HG03469 (cell line): ENCODE data around the gene DKKL1.
A peak's percentile ranks its signal among the peaks of the same experiment; 100 is the strongest.

Experiments used
- ATAC-seq: cut with Tn5 transposase; IDR thresholded peaks from one replicate; pipeline ENCODE4 v1.9.1; 2021; ENCODE audit warnings: mild to moderate bottlenecking, moderate library complexity, moderate number of reproducible peaks; ENCODE audit not compliant: unreplicated experiment

DKKL1 gene

DNA sequence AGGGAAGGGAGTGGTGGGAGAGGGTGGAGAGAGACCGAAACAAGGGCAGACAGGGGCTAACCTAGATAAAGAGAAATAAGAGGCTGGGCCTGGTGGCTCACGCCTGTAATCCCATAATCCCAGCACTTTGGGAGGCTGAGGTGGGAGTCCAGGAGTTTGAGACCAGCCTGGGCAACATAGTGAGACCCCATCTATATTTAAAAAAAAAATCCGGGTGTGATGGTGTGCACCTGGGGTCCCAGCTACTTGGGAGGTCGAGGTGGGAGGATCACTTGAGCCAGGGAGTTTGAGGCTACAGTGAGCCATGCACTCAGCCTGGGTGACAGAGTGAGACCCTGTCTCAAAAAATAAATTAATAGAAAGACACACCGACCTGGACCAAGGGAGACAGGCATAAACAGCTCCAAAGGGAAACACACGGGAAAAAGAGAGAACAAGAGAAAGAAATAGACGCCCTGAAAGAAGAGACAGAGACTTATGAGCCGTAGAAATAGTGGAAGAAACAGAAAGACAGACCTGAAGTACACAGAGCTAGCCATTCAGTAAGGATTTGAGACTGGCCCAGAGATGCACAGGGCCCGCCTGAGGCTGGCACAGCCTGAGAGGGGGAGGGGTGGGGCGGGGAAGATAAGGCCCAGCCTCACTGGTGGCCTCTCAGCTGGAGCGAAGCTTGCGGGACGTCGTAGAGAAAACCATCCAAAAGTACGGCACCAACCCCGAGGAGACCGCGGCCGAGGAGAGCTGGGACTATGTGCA, 26.2 kb upstream of the DKKL1 start:
- ATAC-seq = no peak

DNA sequence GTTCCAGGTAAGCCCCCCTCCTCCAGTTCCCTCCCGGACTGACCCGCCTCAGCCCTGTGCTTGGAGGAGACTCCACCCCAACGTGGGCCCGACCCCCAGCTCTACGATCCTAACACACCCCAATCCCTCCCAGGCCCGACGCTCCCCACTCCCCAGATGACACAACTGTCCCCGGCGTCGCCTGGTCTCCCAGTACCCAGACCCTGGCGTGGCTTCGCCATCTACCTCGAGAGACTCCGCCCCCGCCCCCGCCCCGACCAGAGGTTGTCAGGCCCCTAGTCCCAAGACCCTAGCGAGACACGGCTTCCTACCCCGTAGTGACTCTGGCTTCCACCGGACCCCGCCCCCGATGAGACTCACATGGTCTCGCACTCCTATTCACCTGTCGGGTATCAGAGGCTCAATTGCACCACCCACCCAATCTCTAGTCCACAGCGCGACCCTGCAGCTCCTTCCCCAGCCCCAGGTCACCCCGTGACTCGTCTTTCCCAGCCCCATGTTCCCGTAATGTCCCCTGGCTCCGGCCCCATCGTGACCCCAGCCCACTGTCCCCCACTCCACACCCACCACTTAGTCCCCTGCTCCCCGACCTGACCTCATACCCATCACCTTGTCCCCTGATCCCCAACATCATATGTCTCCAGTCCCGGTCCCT, 25.5 kb upstream of the DKKL1 start:
- no peak for ATAC-seq

DNA sequence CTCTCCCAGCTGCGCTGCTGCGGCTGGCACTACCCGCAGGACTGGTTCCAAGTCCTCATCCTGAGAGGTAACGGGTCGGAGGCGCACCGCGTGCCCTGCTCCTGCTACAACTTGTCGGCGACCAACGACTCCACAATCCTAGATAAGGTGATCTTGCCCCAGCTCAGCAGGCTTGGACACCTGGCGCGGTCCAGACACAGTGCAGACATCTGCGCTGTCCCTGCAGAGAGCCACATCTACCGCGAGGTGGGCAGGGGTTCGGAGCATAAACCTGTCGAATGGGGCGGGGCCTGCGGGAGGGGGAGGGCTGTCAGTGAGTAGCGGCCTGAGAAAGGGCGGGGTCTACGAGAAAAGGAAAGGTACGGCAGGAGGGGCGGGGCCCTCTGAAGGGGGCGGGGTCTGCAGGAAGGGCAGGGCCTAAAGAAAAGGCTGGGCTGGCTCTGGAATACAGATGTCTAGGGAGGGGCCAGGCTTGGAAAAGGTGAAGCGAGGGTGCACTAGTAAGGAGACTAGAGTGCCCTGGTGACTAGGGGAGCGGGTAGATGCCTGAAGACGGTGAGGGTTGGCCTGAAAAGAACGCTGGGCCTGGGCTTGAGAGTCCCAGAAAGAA, 24.9 kb upstream of the DKKL1 start:
- no peak for ATAC-seq

DNA sequence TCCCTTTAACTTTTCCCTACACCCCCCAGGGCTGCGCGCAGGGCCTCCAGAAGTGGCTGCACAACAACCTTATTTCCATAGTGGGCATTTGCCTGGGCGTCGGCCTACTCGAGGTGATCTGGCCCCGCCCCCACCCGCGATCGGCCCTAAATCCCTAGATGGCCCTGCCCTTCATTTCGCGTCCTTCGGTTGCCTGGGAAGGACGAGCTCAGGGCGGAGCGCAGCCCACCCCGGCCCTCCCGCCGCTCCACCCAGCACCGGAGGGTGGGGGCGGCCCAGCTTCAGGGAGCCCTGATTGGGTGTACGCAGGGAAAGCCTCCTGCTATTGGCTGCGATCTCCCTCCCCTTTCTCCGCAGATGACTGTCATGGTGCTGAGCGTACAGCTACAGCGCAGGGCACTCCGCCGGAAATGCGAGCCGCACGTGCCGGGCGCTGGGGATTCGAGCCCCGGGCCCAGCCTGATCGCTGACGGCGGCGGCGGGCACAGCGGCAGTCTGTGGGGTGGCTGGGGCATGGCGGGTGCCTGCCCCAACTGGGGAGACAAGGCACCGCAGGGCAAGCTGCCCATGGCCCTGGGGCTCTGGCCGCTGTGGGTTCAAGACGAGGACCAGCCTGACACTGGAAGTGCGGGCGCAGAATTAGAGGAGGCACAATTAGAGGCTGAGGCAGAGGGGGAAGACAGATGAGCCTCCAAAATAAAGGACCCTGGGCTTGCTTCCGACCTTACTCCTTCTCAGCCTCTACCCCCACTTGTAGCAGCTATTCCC, 24.2 kb upstream of the DKKL1 start:
- ATAC-seq = no peak

DNA sequence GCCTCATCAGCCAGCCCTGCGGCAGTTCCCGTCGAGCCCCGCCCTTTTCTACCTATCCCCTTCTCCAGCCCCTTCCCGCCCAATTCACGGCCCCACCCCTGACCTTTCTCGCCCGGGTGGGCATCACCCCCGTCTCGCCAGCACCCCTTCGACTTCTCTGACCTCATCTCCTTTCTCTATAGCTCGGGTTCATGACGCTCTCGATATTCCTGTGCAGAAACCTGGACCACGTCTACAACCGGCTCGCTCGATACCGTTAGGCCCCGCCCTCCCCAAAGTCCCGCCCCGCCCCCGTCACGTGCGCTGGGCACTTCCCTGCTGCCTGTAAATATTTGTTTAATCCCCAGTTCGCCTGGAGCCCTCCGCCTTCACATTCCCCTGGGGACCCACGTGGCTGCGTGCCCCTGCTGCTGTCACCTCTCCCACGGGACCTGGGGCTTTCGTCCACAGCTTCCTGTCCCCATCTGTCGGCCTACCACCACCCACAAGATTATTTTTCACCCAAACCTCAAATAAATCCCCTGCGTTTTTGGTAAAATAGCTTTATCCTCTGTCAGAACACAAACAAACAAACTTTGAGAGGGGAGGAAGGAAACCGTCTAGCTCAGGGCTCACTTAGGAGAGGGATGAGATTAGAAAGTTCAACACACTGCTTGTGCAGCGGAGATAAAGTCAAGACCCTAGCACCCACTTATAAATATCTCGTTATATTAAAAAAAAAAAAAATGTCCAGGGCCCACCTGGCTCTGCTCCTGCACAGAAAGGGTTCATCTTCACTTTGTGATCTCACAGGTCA, 23.4 kb upstream of the DKKL1 start:
- ATAC-seq = peak; percentile 47

DNA sequence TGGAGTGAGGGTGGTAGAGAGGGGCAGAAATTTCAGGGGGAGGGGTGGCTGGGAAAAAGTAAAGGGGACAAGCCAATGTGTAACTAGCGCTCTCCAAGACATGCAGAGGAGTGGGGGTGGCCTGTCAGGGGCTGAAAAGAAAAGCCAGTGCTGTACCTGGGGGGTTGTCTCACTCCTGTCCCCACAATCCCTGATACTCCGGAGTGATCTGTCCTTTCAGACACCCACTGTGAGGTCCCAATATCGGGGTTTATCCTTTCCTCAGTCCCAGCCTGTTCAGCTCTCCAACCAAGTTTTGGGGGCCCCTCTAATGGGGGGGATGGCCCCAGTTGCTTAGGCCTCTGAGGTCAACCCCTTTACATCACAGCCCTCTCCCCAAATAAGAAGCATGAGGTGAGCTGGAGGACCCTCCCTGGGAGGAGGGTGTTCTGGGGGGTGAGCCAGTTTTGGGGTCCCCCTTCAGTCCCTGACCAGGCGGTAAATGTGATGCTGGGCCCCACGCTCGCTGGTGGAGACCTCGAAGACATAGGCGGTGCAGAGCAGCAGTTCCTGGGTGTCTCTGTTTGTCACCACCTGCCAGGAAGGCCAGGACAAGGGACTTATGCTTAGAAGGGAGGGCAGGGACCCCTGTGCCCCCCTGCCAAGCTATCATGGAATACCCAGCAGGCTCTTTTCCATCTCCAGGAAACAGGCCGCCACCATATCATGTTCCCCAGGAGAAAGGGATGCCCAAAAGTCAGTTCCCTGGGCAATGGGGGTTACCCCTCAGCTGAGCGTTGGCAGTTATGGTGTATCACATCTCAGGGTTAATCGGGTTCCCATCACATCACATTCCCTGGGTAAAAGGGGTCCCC, 22.6 kb upstream of the DKKL1 start:
- ATAC-seq = no peak

DNA sequence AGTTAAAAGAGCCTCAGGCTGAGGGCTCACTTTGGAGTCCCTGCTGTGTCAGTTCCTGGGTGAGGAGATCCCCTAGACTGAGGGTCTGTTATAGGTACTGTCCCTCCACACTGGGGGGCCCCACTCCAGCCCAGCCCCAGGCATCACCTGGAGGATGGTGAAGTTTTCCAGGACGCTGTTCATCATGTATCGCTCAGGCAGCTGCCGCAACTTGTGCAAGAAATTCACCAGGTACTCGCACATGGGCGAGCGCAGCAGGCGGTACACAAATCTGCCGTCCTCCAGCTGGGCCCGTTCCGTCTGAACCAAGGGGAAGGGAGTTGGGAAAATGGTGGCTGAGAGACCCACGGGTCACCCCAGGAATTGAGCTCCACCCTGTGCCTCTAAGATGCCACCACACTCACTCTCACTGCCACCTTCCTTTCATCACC, 21.4 kb upstream of the DKKL1 start:
- no peak for ATAC-seq

DNA sequence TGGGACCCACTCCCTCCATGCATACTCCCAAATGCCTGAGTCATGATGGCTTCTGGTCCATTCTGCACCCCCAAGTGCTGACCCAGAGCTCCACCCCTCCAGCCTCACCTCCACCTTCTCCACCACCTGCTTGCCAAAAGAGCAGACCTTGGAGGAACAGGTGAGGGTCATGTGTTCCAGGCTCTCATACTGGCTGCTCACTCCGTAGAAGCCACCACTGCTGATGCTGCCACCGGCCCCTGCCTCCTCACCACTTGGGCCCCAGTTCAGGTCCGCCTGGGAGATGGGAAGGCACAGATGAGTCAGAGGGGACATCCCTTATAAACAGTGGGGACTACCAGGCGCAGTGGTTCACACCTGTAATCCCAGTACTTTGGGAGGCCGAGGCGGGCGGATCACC, 20.6 kb upstream of the DKKL1 start:
- ATAC-seq = no peak

DNA sequence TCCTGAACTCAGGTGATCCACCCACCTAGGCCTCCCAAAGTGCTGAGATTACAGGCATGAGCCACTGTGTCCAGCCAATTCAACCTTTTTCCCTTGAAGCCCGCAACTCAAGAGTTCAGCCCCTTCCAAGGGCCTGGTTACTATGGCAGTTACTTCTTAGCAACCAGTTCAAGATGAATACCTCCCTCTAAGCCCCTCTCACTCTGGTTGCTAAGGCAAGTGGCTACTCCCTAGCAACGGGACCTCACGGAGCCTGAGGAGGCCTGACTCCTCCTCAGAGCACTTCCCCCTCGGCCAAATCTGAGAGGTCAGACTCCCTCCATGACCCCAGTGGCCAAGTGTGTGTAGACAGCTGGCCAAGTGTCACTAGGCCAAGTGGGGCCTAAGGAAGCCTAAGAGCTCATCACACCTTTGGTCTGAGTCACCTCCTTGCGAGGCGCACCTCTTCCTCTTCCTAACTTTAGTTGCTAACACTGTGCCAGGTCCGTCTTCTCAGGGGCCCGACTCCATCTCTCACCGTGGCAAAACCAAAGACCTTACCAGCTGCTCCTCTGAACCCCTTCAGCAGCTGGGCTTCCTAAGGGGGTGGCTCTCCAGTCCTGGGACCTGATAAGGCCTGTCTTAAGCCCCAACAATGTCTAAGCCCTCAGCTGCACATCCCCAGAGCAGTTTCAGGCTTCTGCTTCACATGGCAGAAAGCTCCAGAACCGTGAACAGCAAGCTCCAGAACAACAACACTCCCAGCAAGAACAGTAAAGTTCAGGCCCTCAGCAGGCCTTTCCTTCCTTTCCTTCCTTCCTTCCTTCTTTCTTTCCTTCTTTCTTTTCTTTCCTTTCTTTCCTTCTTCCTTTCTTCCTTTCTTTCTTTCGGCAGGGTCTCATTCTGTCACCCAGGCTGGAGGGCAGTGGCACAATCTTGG, 18.9 kb upstream of the DKKL1 start:
- no peak for ATAC-seq

DNA sequence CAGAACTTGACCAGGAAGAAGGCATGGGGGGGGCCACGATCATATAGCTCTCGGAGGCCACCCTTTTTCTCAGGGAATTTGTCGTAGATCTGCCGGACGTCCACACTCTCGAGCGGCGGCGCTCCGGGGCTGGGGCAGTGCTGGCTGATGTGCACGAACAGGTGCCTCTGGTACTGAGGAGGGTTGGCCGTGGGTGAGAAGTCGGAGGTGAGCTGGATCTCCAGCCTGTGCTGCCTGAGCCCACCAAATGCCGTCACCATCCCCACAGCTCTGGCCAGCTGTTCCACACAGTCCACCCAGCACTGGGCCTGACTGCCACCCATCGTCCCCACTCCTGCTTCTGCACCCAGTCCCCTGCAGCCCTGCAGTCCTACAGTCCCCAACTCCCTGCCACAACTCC, 16.5 kb upstream of the DKKL1 start:
- no peak for ATAC-seq

DNA sequence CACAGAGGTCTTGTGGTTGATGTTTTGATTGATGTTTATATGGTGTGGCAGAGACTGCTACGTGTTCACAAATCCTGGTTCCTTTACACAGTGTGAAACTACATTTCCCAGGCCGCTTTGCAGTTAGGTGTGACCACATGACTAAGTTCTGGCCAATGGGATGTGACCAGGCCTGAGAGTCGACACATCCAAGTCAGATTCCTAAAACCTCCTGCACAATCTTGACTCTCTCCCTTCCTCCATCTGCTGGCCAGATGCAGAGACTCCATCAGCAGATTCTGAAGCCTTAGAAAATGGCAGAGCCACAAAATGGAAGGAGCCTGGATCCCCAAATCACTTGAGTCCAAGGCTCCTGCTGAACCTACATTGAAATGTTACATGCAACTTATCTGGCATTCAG, 15.8 kb upstream of the DKKL1 start:
- no peak for ATAC-seq

DNA sequence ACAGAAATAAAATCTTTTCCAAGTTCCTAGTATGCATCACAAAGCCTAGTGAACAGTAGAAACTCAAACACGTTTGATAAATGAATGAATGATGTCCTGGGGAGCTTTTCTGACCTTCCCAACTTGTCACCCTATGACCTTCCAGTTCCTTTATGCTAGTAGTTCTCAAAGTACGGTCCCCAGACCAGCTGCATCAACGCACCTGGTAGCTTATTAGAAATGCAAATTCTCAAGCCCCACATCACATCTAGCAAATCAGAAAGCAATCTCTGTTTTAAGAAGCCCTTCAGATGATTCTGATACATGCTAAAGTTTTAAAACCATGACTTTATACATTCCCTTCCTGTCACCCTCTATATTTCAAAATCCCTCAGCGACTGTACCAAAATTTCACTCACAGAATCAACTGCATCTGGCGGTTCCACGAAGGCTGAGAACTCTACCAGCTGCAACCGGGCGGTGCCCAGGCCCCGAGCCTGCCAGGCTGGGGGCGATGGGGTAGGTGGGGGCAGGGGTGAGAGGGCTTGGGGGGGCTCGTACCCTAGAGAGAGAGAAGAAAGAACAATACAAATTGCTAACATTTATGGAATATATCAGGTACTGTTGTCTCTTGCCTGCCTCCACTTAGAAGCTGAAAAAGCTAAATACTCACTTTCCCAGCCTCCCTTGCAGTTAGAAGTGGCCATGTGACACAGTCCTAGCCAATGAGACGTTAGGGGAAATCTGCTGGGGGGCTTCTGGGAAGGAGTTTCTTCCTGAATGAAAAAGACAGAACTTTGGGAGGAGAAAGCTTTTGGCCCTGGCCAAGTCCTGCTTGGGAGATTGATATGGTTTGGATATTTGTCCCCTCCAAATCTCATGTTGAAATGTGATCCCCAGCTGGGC, 15.1 kb upstream of the DKKL1 start:
- ATAC-seq = no peak

DNA sequence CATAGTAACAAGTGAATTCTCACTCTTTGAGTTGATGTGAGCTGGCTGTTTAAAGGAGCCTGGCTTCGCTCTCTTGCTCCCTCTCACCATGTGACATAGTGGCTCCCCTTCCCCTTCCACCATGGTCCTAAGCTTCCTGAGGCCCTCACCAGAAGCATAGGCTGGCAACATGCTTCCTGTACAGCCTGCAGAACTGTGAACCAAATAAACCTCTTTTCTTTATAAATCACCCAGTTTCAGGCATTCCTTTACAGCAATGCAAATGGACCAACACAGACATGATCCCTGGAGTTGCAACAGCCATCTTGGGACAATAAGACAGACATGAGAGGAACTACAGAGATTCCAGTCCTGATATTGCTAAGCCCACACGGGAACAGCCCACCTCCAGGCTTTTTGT, 14.1 kb upstream of the DKKL1 start:
- no peak for ATAC-seq

DNA sequence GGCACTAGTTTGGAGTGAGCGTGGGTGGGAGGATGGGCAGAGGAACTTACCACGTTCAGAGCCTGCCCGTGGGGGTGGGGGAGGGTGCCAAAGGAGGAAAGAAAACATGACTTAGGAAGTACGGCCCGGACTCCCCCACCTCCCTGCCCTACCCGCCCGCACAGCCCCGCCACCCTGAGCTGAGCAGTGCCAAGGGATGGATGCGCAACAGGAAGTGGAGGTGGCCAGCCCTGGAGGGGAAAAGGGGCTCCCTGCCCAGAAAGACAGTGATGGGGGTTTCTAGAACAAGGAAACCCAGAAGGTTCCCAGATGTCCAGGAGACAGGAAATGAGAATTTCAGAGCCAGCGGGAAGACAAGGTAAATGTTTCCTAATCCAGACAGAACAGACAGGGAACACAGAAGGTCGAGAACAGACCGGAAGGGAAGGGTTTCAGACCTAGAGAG, 7.7 kb upstream of the DKKL1 start:
- ATAC-seq = no peak

DNA sequence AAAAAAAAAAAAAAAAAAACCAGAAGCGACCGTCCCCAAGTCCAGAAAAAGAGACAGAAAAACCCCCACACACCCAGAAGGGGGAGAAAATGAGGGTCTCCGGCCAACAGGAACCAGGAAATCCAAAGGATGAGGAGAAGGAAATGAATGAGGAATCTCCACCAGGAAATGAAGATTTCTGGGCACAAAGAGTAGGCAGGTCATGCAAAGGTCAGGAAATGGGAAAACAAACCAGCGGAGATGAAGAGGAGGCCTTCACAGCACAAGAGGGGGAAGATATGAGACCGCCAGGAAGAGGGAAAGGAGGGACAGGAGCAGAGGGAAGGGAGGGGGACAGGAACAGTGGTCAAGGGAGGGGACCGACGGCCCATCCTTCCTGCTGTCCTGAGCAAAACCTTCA, 7.3 kb upstream of the DKKL1 start:
- ATAC-seq = no peak

DNA sequence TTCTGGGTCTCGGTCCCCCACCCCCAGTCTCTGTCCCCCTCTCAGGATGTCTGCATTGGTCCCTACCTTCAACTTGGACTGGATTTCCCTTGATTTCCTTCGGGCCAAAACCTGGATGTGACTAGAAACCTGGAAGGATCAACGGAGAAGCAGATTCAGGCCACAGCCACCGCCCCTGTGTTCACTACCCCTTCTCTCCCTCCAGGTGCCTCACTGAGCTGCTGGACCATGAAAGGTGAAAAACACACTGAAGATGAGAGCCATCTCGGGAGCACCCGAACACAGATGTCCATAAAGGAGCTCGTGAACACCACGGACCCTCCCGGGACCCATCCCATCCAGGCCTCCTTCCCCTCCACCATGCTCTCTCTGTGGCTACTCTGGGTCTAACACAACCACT, 6.5 kb upstream of the DKKL1 start:
- no peak for ATAC-seq
